GM19455 (cell line): Measurements from ENCODE around the gene USP36.

Experiments
- ATAC-seq: cut with Tn5 transposase; IDR thresholded peaks from one replicate; pipeline ENCODE4 v1.9.1; 2021; ENCODE audit not compliant: unreplicated experiment

The USP36 gene

GRCh38 chr17:78818932-78819331 lies 21.7 kb downstream of the USP36 start:
- ATAC-seq = no peak

- no peak for ATAC-seq
These were observed 22.3 kb downstream of the USP36 start for GRCh38 chr17:78818152-78818846.

DNA sequence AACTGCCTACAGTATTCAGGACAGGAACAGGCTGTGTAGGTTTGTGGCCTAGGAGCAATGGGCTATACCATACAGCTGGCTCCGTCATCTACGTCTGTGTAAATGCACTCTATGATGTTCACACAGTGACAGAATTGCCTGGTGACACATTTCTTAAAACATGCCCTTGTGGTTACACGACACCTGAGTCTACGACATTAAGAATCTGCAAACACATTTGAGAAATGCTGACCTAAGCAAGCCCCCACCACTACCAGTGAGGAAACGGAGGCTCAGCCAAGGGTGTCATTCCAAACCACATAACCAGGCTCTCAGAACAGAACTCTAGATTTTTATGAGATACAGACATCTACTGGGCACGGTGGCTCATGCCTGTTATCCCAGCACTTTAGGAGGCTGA lies 23.5 kb downstream of the USP36 start:
- no peak for ATAC-seq

DNA sequence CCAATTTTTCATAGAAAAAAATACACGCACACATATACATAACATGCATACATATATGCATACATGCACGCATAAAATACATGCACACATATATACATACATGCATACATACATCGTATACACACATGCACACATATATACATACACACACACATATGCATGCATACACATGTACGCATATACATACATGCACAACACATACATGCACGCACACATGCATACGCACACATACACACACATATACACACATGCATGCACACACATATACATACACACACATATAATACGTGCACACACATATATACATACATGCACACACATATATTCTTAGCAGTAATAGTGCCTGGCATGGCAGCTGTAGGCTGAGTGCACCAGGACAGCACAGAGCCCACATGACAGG lies 24.9 kb downstream of the USP36 start:
- ATAC-seq = no peak

GRCh38 chr17:78812855-78813254 lies 27.8 kb downstream of the USP36 start:
- no peak for ATAC-seq

GRCh38 chr17:78808163-78808562 lies 32.5 kb downstream of the USP36 start:
- no peak for ATAC-seq

- ATAC-seq = no peak
These were observed 34.2 kb downstream of the USP36 start for GRCh38 chr17:78806451-78806850.

- ATAC-seq = no peak
These were observed 35.3 kb downstream of the USP36 start for GRCh38 chr17:78805301-78805700.

GRCh38 chr17:78804777-78805176 lies 35.8 kb downstream of the USP36 start:
- ATAC-seq = no peak

- no peak for ATAC-seq
These were observed 37.3 kb downstream of the USP36 start for GRCh38 chr17:78803186-78803845.

- no peak for ATAC-seq
These were observed 38.2 kb downstream of the USP36 start for GRCh38 chr17:78802459-78802858.

- no peak for ATAC-seq
These were observed 38.6 kb downstream of the USP36 start for GRCh38 chr17:78802008-78802407.

DNA sequence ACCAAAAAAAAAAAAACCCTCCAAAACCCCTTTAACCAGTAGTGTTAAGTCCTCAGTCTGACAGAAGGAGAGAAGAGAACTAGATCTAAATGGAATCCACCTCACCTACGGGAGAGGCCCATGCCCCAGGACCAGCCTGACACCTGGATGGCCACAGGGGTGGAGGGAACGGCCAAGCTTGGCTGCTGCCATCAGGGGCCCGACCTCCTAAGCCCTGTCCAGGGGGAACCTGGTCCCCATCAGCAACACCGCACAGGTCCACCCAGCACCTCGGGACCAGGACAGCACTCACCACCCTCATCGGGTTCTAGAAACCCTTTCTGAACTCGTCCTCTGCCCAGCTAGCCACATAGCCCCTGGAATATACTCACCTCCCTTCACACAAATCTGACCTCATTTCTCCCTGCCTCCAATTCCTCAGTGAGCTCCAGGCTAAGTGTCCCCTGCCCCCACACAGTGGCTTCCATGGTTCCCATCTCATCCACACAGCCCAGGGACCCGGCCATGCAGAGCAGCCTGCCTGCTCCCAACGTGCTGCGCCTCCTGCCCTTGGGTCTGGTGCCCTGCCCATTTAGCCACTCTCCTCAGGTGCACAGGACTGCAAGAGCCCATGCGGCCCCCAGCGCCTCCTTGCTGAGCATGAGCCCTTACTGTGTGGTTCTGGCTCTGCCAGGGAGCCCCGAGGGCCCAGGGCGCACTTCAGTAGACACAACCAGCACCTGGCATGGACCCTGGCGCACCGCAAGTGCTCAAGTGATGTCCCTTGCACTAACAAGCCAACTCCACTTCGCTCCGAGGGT lies 40.3 kb downstream of the USP36 start:
- ATAC-seq = no peak

GRCh38 chr17:78798695-78799559 lies 41.7 kb downstream of the USP36 start:
- no peak for ATAC-seq

GRCh38 chr17:78797691-78798585 lies 42.7 kb downstream of the USP36 start:
- ATAC-seq = no peak

DNA sequence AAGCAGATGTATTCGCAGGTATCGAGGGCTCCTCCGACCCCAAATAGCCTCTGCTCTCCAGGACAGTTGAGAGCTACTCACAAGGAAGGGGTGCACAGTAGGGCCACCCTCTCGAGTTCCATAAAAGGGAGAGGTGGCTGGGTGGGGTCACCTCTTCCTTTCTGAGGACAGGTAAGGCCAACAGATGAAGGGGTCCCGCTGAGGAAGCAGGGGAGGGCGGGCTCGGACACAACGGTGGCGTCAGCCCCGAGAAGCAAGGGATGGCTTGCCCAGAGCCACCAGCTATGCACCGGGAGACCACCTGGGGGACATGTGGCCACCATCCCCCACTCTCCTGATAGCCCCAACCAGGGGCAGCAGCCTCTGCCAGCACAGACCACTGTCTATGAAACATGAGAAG lies 43.4 kb downstream of the USP36 start:
- no peak for ATAC-seq

- ATAC-seq = no peak
These were observed 44.1 kb downstream of the USP36 start for GRCh38 chr17:78796517-78796900.

- no peak for ATAC-seq
These were observed 44.6 kb downstream of the USP36 start for GRCh38 chr17:78795861-78796516.

DNA sequence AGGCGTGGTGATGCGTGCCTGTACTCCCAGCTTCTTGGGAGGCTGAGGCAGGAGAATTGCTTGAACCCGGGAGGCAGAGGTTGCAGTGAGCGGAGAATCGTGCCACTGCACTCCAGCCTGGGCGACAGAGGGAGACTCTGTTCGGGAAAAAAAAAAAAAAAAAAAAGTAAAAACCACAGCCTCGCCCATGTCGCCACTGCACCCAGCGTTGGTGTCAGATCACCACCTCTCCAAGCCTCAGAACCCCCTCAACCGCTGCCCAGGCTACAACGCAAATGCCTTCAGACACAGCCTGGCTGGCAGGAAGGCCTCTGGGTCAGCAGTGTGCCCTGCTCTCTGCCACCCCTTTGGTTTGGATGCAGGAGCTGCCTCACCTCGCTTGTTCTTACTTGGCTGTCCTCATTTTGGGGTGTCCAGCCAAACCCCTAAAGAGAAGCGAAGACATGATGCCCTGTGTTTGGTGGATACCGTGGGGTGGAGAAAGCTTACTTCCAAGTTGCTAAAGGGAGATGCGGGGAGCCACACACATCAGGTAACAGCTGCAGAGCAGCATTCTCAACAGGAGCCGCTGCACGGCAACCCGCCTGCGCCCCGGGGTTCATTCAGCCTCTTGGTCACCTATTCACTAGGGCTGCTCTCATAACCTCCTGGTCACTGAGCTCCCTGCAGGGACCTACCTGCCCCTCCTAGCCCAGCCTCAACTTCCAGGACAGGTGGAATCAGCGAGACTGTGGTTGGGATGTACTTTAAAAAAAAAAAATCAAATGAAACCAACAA lies 45.6 kb downstream of the USP36 start:
- ATAC-seq = no peak
